HG03432 (cell line): Measurements from ENCODE around the gene GCK.

Source experiments
- ATAC-seq: cut with Tn5 transposase; IDR thresholded peaks from one replicate; pipeline ENCODE4 v1.9.1; 2021; ENCODE audit warnings: mild to moderate bottlenecking, moderate library complexity; ENCODE audit not compliant: unreplicated experiment

Gene GCK

DNA sequence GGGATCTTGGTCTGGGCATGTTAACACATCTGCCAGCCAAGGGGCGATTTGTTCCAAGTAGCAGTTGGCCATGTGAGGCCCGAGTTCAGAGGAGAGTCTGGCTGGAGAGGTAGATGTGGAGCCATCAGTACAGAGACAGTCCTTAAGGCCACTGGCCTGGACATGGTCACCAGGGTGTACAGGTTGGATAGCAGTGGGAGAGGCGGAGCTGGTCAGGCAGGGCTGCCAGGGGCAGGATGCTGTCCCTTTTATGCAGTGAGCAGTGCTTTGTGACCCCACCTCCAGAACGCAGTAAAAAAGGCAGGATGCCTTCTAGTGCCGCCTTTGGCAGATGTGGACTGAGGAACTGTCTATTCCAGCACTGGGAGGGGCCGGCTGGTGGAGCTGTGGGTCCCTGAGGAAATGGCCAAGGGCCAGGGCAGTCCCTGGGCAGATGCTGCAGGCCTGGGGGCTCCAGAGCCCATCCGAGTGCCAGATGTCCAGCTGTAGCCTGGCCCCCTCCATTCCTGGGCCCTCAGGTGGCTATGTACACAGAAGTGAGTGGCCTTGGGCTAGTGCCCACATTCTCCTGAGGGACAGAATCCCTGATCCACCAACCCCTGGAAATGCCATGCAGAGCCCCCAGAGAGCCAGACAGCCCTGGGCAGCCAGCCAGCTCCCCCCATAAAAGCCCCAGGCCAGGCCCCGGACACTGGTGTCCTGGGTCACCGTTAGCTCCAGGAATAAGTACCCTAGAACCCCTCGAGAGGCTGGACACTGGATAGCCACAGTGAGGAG lies 31.0 kb downstream of the GCK start:
- ATAC-seq: no peak

DNA sequence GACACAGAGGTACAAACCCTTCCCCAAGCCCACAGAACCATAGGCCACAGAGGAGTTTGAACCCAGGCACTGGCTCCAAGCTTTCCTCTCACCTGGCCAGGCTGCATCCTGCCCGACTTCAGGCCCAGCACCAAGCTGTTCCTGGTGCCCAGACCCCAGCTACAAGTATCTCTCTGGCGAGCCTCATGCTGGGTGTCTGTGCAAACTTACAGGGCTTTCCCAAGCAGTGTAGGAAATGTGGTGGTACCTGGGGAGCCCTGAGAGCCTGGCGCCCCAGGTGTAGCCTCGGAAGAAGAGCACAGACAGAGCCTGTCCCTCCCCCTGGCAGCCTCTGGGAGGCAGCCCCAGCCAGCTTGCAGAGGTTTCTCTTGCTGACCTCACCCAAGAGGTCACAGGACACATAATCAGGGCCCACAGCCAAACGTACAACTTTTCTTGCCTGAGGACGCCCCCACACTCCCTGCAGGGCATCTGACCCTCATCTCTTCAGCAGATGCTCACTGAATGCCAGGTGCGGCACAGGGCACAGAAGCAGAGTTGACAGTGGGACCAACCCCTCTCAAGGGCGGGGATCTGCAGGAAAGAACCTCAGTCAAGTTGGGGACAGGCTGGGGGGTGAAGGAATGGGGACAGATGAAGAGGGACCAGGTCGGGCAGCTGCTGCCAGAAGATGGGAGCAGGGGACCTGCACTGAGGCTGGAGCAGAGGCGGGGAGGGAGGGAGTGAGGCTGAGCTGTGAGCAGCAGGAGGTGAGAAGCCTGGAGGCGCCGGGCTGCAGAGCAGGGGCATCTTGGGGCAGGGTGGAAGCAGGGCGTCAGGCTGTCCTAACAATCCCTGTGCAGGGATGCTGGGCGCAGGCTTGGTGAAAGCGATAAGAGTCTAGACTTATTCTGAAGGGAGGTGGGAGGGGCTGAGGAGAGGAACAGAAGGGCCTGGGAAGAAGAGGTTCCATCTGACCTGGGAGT lies 31.8 kb downstream of the GCK start:
- ATAC-seq: no peak

DNA sequence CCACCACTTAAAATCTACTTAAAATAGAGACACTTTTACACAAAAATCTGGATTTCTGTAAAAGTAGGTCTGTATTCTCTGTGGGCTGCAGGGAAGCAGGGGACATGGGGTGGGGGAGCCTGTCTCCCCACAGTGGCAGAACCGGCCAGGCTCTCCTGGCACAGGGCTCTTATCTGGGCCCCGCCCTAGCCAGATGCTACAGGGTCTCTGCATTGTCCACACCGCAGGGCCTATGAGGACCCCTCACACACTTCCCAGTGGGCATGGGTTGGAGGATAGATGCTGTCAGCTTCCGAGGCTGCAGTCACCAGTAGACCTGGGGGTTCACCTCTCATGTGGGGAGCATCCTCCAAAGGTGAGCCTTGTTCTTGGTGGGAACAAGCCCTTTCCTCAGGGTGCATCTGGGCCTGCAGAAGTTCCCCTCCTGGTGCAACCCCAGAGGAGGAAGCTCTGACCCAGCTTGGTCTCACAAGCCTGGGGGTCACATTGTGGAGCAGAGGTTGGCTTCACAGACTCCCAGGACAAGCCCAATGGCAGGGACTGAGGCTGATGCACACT lies 32.7 kb downstream of the GCK start:
- ATAC-seq: no peak

DNA sequence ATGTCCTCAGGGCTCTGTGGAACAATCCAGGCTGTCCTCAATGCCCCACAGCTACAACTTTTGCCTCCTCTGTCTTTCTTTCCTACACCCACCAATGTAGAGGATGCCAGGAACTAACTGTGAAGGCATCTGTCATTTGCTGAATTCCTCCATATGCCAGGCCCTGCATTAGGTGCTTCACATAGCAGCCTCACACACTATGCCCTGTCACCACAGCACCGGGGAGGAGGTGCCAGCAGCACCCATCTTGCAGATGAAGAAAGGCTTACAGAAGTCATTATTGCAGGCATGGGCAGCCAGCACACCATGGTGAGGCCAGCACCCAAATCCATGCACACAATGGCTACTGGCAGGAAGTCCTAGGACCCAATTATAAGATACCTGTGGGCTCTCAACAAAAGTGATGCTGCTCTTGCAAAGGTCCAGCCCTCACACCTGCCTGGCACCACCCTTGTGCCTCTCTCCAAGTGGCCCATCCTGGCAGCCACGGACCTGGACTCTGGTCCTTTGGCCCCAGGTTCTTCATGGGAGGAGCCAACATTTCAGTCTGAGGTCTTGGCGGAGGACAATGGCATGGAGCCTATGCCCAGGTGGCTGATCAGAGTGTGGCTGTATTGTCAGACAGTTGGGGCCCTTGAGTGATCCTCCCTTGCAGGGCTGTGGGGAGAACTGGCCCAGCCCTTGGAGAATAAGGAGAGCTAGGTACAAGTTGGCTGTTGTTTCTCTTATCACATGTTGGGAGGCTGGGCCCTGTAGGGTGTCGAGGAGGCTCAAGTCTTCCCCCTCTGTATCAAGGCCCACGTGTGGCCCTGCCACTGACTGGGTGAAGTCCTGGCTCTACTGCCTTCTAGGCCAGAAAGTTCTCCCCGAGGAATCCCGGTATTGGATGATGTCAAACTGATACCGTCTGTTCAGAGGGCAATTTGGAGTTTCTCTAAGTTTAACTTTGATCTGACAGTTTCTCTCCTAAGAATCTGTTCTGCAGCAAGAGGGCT lies 33.8 kb downstream of the GCK start:
- ATAC-seq: no peak

DNA sequence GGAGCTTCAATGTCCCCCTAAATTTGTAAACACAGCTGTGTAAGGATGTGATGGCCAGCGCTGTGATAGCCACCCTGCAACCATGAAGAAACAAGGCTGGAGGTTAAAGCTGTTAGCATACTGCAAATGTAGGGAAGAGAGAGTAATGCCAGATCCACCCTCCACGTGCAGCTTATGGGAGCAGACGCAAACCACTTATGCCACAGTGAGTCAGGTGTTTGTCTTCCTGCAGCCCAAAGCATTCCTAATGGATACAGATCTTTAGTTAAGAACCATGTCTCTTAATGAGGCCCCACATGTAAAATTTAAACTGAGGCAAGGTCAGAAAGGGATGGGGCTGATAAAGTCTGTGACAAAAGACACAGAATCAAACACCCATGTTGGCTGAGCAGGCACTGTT lies 34.5 kb downstream of the GCK start:
- no peak for ATAC-seq

DNA sequence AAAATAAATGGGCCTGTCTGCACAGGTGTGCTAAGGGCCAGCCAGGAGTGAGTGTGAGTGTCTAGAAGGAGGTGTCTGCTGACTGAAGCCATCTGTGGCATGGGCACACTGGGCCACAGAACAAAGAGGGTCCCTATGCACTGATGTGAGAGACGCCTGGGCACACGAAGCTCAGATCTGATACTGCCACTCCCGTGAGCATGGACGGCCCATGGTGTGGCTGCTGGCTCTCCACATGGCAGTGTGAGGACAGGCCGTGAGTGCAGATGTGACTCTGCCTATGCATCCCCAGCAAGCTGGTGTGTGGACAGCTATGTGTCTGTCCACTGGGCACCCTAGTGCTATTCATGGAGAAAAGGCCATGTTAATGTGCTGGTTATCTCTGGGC lies 35.3 kb downstream of the GCK start:
- no peak for ATAC-seq

DNA sequence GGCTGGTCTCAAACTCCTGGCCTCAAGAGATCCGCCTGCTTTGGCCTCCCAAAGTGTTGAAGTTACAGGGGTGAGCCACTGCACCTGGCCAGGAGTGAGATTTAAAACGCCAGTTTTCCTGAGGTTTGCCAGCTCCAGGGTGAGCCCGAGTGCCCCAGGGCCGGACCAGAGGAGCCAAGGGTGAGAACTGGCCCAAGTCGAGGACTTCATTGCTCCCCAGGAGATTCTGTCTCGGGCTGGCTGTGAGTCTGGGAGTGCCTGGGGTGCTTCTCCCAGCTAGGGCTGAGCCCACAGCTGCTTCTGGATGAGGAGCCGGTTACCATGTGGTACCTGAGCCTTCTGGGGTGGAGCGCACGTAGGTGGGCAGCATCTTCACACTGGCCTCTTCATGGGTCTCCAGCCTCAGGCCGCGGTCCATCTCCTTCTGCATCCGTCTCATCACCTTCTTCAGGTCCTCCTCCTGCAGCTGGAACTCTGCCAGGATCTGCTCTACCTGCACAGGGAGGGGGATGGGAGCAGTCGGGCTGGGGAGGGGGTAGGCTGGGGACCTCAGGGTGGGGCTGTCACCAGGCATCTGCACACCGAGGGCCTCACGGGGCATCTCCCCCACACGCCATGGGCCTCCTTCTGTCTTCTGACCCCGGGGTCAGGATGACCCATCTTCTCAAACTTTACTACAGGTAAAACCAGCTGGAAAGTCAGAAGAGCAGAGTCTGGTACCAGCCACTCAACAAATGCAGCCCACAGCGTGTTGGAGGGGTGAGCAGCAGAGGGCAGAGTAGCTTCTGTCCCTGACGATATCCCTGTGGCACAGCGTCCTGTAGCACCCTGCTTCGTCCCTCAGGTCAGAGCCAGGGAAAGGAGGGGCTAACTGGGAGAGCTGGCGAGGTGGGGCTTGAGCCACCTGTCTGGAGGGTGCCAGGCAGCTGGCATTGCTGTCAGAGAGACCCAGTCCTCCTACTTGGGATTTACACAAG lies 36.0 kb downstream of the GCK start:
- ATAC-seq: no peak

DNA sequence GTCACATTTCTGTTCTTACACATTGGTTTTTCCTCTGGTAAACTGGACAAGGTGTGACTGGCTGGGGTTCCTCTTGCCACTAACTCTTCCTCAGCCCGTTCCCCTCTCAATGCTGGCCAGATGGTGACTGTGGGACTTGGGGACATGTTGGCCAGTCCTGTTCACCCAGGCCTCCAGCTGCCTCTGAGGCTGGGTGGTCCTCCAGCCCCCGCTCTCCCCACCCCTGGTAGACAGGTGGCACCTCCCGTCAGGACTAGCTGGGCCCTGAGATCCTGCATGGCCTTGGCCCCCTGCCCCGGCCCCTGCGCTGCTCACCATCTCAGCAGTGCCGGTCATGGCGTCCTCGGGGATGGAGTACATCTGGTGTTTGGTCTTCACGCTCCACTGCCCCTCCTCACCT lies 37.3 kb downstream of the GCK start:
- ATAC-seq: no peak

DNA sequence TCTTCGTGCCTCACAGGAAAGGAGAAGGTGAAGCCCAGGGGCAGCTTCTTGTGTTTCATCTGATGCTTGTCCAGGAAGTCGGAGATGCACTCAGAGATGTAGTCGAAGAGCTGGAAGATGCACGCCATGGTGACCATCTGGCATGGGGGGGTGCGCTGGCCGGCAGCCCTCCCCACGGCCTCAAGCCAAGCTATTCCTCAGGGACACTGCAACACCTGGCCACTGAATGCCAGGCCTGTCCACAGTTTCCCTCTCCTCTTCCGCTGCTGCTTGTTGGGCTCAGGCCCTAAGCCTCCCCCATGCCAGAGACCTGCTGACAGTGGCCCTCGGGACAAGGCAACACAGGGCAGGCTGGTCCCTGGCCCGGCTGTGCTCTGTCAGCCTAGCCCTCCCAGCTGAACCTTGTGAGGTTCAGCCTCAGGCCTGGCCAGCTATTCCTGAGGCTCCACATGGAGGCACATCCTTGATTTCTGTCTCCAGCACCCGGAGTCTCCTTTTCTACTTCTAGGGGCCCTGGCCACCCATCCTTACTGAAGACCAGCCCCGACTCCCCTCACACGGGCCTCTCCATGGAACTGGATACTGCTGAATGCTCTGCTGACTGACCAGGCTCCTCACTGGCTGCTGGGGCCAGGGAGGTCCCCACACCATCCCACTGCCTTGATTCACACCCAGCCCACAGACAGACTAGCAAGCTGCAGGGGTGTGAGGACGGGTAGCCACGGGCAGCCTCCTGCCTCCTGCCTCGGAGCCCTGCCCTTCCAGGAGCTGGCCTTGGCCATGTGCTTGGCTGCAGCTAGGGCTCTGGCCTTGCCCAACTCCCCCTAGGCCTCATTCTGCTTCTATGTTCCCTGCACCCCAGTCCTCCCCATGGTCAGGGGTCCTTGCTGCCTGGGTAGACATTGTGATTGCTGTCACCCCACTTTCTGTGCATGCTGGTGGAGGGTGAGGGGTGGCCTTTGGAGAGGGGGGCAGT lies 38.0 kb downstream of the GCK start:
- ATAC-seq: no peak

DNA sequence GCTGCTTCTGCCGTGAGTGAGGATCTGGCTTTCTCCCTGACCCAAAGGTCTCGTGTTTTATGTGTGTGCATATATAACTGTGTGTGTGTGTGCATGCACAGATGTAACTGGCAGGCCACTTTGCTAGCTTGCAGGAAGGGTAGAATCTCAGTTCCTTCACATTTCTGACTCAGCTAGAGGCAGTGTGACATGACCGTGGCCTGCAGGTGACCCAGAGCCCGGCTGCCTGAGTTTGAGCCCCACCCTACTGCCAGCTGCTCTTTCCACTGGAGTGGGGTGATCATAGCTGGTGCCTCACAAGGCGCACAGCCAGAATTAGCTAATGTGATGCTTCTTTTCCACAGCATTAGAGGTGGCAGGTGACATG lies 38.8 kb downstream of the GCK start:
- ATAC-seq: peak; percentile 57

DNA sequence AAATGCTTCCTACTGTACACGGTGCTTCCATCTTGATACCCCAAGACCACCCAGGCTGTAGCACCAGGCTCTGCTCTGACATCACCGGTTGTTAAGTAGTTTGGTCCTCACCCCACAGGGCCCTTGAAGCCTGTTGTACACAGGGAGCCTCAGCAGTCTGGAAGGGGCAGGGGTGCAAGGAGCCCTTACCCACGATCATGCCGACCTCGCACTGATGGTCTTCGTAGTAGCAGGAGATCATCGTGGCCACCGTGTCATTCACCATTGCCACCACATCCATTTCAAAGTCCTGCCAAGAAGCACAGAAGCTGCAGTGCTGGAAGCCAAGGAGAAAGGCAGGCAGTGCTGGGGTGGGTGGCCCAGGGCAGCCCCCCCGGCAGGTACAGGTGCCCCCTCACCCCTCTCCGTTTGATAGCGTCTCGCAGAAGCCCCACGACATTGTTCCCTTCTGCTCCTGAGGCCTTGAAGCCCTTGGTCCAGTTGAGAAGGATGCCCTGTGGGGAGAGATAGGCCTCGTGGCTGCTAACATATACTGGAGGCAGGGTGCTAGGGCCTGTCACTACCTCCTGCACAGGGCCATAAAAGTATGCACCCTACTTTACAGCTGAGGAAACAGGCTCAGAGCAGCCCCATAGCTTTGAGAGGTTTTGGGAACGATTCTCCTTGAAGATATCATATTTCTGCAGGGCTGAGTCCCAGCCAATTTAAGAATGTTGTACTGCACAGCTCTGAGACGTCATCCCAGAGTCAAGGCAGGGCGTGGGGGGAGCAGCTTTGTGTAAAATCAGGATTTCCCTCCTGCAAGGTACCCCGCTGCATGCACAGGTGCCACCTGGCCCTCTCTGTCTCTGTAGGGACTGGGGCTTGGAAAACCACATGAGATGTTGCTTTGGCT lies 39.4 kb downstream of the GCK start:
- no peak for ATAC-seq

DNA sequence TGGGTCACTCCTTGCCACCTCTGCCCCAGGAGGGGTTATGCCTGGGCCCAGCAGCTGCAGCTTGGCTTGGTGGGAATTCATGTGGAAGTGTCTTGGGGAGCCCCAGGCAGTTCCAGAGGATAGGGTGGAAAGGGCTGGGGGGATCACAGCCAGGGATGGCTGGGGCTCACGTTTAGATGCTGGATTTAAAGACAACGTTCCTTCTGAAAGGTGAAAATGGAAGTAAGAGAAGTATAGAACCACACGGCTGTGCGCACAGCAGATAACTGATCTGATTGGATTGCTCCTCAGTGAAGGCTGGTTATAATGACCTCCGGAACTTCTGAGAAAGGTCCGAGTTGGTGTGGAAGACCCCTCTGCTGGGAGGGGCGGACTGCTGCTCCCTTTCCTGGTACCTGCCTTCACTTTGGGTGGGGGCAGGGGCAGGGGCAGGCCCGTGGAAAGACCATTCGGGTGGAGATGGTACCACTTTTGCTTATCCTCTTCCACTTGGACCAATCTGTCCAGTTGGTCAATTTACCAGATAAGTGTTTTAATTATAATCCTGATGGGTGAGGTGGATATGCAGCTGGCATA lies 40.2 kb downstream of the GCK start:
- ATAC-seq: no peak

DNA sequence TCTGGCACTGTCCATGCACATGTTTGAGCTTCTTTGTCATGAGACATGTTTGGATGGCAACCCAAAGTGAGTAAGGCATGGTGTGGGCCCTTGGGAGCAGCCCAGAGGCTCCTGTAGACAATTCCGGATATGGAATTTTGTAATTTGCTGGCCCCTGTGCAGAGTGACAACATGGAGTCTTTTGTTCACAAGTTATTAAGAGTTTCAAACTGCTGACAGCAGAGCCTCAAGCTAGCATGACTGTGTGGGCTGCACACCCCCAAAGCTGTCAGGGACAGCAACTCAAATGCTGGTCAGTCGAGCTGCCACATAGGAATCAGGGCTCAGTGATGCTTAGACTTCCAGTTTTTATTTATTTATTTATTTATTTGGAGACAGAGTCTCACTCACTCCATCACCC lies 41.1 kb downstream of the GCK start:
- no peak for ATAC-seq

DNA sequence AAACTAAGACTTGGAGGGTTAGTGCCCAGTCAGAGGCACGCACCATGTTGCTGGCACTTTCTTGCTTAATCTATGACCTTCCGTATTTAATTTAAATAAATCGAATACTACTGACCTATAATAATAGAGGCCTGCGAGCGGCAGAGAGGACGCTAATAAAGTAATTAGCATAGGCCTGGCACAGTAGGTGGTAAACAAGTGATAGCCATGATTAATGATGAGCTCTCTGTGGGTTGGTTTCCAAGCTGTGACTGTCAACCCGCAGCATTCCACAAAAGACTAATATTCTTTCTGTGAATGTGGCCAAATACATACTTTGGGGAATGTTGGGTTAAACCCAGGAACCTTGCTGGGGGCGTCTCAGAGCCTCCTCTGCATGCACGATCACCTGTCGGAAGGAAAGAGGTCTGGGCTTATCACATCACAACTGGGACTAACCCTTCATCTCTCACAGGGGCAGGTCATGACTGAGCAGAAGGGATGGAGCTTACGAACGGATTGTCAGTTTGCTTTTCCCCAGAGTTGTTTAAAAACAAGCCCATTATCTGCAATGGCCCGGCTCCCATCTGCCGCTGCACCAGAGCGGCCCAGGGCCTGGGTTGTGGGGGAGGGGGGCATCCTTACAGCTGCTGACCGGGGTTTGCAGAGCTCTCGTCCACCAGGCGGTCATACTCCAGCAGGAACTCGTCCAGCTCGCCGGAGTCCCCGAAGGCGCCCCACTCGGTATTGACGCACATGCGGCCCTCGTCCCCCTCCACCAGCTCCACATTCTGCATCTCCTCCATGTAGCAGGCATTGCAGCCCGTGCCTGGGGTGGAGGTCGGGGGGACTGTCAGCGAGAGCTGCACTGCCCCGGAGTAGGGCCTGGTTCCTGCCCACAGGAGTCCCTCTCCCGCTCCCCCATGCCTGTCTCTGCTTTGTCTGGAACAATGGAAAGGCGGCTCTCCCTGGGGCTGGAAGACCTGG lies 41.9 kb downstream of the GCK start:
- ATAC-seq: no peak

DNA sequence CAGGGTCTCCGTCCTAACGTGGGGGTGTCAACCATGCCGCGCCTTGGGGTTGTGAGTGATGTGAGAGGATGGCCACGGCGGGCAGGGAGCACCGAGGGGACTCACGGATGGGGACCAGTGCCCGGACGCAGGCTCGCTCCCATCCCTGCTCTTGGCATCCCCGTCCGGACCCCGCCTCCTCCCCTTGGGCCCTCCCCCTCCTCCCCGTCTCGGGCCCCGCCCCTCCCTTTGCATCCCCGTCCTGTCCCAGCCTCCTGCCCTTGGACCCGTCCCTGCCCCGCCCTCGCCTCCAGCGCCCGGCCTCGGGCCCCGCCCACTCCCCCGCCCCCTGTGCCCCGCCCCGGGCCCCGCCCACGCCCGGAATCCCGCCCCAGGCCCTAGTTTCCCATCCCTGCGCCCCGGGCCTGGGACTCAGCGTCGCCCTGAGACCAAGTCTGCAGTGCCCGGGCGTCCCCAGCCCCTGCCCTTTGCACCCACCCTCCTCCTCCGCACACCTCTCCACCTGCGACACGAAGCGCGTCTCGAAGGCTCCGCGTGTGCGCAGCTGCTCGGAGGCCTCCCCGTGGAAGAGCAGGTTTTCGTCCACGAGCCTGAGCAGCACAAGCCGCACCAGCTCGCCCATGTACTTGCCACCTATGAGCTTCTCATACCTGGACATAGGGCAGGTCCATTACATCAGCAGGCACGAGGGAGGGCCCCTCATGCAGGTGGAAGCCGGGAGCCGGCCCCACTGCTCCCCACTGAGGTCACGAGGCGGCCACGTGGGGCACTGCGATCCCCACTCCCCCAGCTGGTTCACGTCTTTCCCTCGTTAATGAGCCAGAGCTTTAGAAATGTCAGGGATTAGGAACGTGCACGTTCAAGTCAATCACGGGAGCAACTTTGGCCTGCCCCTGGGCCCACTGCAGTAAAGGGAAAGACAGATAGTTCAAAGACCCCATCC lies 43.0 kb downstream of the GCK start:
- peak; percentile 49 for ATAC-seq
